Endothelial cell of umbilical vein (primary cell): ENCODE measurements around the gene DARS1. TPM values are rescaled to one million over a fixed set of nuclear protein-coding genes. Genes with fewer than 3 reads are reported as not detected.

Source experiments
- BruUV-seq: library from RNA; stranded (reverse); fragments of 400-500 nt; replicated peaks from 2 replicates; lab custom pipeline; 2021; lab: Mats Ljungman, UMichigan
- CTCF ChIA-PET: fragments of 300-600, 350-600 bp; sonication (Branson Sonifier 250); formaldehyde crosslinking; loops from one replicate; lab custom pipeline; 2021; ENCODE audit warnings: antibody characterized with exemption, inconsistent platforms; lab: Charles Lee
- POLR2A ChIA-PET: fragments of 300-600, 350-600 bp; sonication (Branson Sonifier 250); formaldehyde crosslinking; loops from one replicate; lab custom pipeline; 2021; ENCODE audit warnings: antibody characterized with exemption, inconsistent platforms; lab: Charles Lee
- DNase-seq: peaks from one replicate; pipeline ENCODE4 v3.0.0-alpha.2; 2011; ENCODE audit warnings: low read depth, low spot score
- FAIRE-seq: peaks from 2 replicates; lab custom pipeline; 2011; peaks lifted over from hg19 to GRCh38; lab: Jason Lieb, UNC
- H2AFZ ChIP-seq: 2 replicates; pipeline ENCODE4 v1.6.0; 2012; ENCODE audit warnings: low read depth, low read length, control low read depth, inconsistent platforms
- H3K27ac ChIP-seq: 2 replicates; pipeline ENCODE4 v1.5.1; 2011; ENCODE audit warnings: low read depth, mild to moderate bottlenecking, control low read depth, low read length, moderate library complexity; ENCODE audit not compliant: insufficient read depth
- H3K27me3 ChIP-seq, 2 experiments: 2 replicates each; pipeline versions ENCODE4 v1.6.0 to v1.6.1; 2011; ENCODE audit warnings: low read length in 2 of 2, mixed read lengths in 1 of 2; ENCODE audit not compliant: control insufficient read depth in 2 of 2, insufficient read depth in 2 of 2
- H3K36me3 ChIP-seq, 2 experiments: 2 replicates in 1 of 2; 3 replicates in 1 of 2; pipeline ENCODE4 v1.5.1; 2011; ENCODE audit warnings: low read length in 2 of 2, mild to moderate bottlenecking in 1 of 2, moderate library complexity in 1 of 2; ENCODE audit not compliant: control insufficient read depth in 2 of 2, insufficient read depth in 2 of 2; ENCODE audit errors: extremely low read depth in 1 of 2
- H3K4me1 ChIP-seq: 3 replicates; pipeline ENCODE4 v1.5.1; 2011; ENCODE audit warnings: mild to moderate bottlenecking, low read length; ENCODE audit not compliant: control insufficient read depth, insufficient read depth; ENCODE audit errors: extremely low read depth
- H3K4me2 ChIP-seq: 2 replicates; pipeline ENCODE4 v1.6.1; 2011; ENCODE audit warnings: low read length, control low read depth, mixed read lengths; ENCODE audit not compliant: insufficient read depth
- H3K4me3 ChIP-seq, 3 experiments: fragments of 200-600 bp in 1 of 3; sonication (generic), shearing (Covaris generic) in 1 of 3; replicated peaks in 1 of 3; 2 replicates each; pipeline ENCODE4 v1.5.1; 2011 to 2016; ENCODE audit warnings: control low read depth in 3 of 3, low read length in 3 of 3, mild to moderate bottlenecking in 2 of 3, inconsistent platforms in 1 of 3, low read depth in 1 of 3, moderate library complexity in 1 of 3; ENCODE audit not compliant: insufficient read depth in 1 of 3
- H3K79me2 ChIP-seq: 2 replicates; pipeline ENCODE4 v1.6.0; 2012; ENCODE audit warnings: low read length, inconsistent platforms; ENCODE audit not compliant: control insufficient read depth, insufficient read depth
- H3K9ac ChIP-seq: replicated peaks from 2 replicates; pipeline ENCODE3; 2011; ENCODE audit warnings: low read length, control low read depth; ENCODE audit not compliant: insufficient read depth; ENCODE audit errors: extremely low read depth
- H3K9me1 ChIP-seq: replicated peaks from 3 replicates; pipeline ENCODE4 v1.6.0; 2011; ENCODE audit warnings: mild to moderate bottlenecking, low read length; ENCODE audit not compliant: control insufficient read depth, insufficient read depth; ENCODE audit errors: extremely low read depth
- H3K9me3 ChIP-seq: replicated peaks from 2 replicates; pipeline ENCODE4 v1.5.1; 2012; ENCODE audit warnings: low read length, inconsistent platforms; ENCODE audit not compliant: control insufficient read depth, insufficient read depth
- H4K20me1 ChIP-seq: replicated peaks from 2 replicates; pipeline ENCODE3; 2011; ENCODE audit warnings: mild to moderate bottlenecking, low read length; ENCODE audit not compliant: control insufficient read depth, insufficient read depth; ENCODE audit errors: extremely low read depth
- EZH2 ChIP-seq: IDR thresholded peaks from 2 replicates; pipeline ENCODE4 v1.6.1; 2012; ENCODE audit warnings: borderline replicate concordance, low read depth, mild to moderate bottlenecking, moderate library complexity, low read length, inconsistent platforms; ENCODE audit not compliant: severe bottlenecking
- GATA2 ChIP-seq: IDR thresholded peaks from 2 replicates; pipeline ENCODE4 v1.7.0; 2011; ENCODE audit warnings: low read depth, mild to moderate bottlenecking, moderate library complexity, mixed read lengths, low read length; ENCODE audit not compliant: insufficient read length, insufficient read depth
- JUN ChIP-seq: IDR thresholded peaks from 2 replicates; pipeline ENCODE4 v1.6.1; 2011; ENCODE audit warnings: borderline replicate concordance, low read depth; ENCODE audit not compliant: insufficient read length, insufficient read depth
- MAX ChIP-seq: IDR thresholded peaks from 2 replicates; pipeline ENCODE4 v1.6.1; 2011; ENCODE audit not compliant: insufficient read depth, insufficient read length
- POLR2A ChIP-seq: IDR thresholded peaks from 2 replicates; pipeline ENCODE4 v1.6.1; 2012; ENCODE audit warnings: low read depth, mild to moderate bottlenecking, control low read depth, low read length
- dilution Hi-C: fragments of 300-500 bp; cut with MboI; formaldehyde crosslinking; loops from one replicate; pipeline ENCODE4 v1.15.0; 2019; ENCODE audit warnings: low sequenced_read_pairs; ENCODE audit not compliant: extremely low pct_ligation_motif_present
- intact Hi-C: fragments of 100-400 bp; cut with micrococcal nuclease; formaldehyde crosslinking; loops from one replicate; pipeline ENCODE4 v1.10.0; 2022
- polyA plus RNA-seq, 4 experiments: library from polyadenylated mRNA; depleted of rRNA in 3 of 4; stranded (reverse) in 3 of 4; unstranded in 1 of 4; fragments of >200 nt; gene quantifications; 2 replicates each; pipeline versions ENCODE4 v1.2.1 to v1.2.3, GENCODE V29; 2011 to 2012; ENCODE audit warnings: missing spikeins in 1 of 4
- total RNA-seq: library from RNA; stranded (reverse); gene quantifications from 2 replicates; pipeline ENCODE4 v1.2.3, GENCODE V29; 2021
- TF ChIP-seq, protein P1 (sequence below), 2 donors: IDR thresholded peaks; 1 replicate in 1 of 2; 2 replicates in 1 of 2; pipeline ENCODE4 v1.5.1; 2011; ENCODE audit warnings: low read length in 2 of 2, mild to moderate bottlenecking in 2 of 2, moderate library complexity in 2 of 2, control low read depth in 1 of 2, inconsistent platforms in 1 of 2, low read depth in 1 of 2; ENCODE audit not compliant: insufficient read depth in 1 of 2; ENCODE audit errors: extremely low read depth in 1 of 2

Gene DARS1
- total and polyA plus RNA-seq, 2 donors (not counting 3 experiments of a cell fraction or from before 2014, with no cell fraction given): 20.9 to 41.5 TPM

GRCh38 chr2:136016427-136016826 is 31.0 kb upstream of the DARS1 start:
- no peak overlapping the region for H3K9ac ChIP-seq
- dilution Hi-C loops: no loop called here
- CTCF ChIA-PET: interaction anchor here (1.0 to 2.2 kb wide), 3 partner anchors 9 to 19 kb away, joined by 3 to 7 read pairs (median 4); no protein-coding TSS in a partner anchor
- no peak overlapping the region for H3K4me3 ChIP-seq
- no peaks in the 10 kb centered on the region for H4K20me1 ChIP-seq
- DNase-seq: no peak
- H3K9me1 ChIP-seq: no peaks in the 10 kb centered on the region
- no TSS peak for BruUV-seq
- intact Hi-C loops: no loop called here
- H3K27me3 ChIP-seq: peaks cover 13 to 22% of the 10 kb centered on the region in 2 experiments
- H3K4me1 ChIP-seq: peaks cover 3% of the 10 kb centered on the region
- POLR2A ChIA-PET: no interaction called here
- TF ChIP-seq POLR2A: no peak
- TF ChIP-seq GATA2: no peak
- TF ChIP-seq MAX: no peak
- no peak for TF ChIP-seq EZH2
- FAIRE-seq: no peak
- H3K9me3 ChIP-seq: no peaks in the 10 kb centered on the region
- H3K36me3 ChIP-seq: no peaks in the 10 kb centered on the region
- no peak overlapping the region for H2AFZ ChIP-seq
- no peaks in the 10 kb centered on the region for H3K79me2 ChIP-seq
- no peak overlapping the region for H3K27ac ChIP-seq
- H3K4me2 ChIP-seq: no peak overlapping the region

- intact Hi-C loops (no loop called here), dilution Hi-C loops (no loop called here)
- H3K9ac ChIP-seq: no peak overlapping the region
- no peaks in the 10 kb centered on the region for H3K36me3 ChIP-seq
- no peak overlapping the region for H3K27ac ChIP-seq
- no peak for FAIRE-seq
- H2AFZ ChIP-seq: no peak overlapping the region
- POLR2A ChIA-PET: no interaction called here
- peaks cover 3% of the 10 kb centered on the region for H3K4me1 ChIP-seq
- H3K79me2 ChIP-seq: no peaks in the 10 kb centered on the region
- H3K9me3 ChIP-seq: no peaks in the 10 kb centered on the region
- no peaks in the 10 kb centered on the region for H3K9me1 ChIP-seq
- no peak overlapping the region for H3K4me3 ChIP-seq
- H3K4me2 ChIP-seq: no peak overlapping the region
- TF ChIP-seq MAX: no peak
- TF ChIP-seq, protein P1, sequence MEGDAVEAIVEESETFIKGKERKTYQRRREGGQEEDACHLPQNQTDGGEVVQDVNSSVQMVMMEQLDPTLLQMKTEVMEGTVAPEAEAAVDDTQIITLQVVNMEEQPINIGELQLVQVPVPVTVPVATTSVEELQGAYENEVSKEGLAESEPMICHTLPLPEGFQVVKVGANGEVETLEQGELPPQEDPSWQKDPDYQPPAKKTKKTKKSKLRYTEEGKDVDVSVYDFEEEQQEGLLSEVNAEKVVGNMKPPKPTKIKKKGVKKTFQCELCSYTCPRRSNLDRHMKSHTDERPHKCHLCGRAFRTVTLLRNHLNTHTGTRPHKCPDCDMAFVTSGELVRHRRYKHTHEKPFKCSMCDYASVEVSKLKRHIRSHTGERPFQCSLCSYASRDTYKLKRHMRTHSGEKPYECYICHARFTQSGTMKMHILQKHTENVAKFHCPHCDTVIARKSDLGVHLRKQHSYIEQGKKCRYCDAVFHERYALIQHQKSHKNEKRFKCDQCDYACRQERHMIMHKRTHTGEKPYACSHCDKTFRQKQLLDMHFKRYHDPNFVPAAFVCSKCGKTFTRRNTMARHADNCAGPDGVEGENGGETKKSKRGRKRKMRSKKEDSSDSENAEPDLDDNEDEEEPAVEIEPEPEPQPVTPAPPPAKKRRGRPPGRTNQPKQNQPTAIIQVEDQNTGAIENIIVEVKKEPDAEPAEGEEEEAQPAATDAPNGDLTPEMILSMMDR (IDR thresholded peaks at IDR 0.05; ENCODE audit: extremely low read depth in 1 of 2, insufficient read depth in 1 of 2, low read depth in 1 of 2, low read length in 2 of 2): no peak
- TF ChIP-seq JUN: no peak
- no peaks in the 10 kb centered on the region for H4K20me1 ChIP-seq
- BruUV-seq: no TSS peak
- no peak for DNase-seq
- CTCF ChIA-PET: interaction anchor here (1.0 to 2.2 kb wide), 3 partner anchors 10 to 18 kb away, joined by 3 to 7 read pairs (median 4); no protein-coding TSS in a partner anchor
- H3K27me3 ChIP-seq: peaks cover 15 to 22% of the 10 kb centered on the region in 2 experiments
Observed at GRCh38 chr2:136015699-136016098, 30.3 kb upstream of the DARS1 start.
